NCI-H1048 (cell line): Measurements from ENCODE around the gene ZMIZ1.

Source experiments
- DNase-seq: peaks from one replicate; lab custom pipeline; 2025; lab: John Stamatoyannopoulos, UW

Gene ZMIZ1

GRCh38 chr10:79050896-79051555 lies 17.7 kb upstream of the ZMIZ1 start:
- DNase-seq, result no peak

GRCh38 chr10:79051766-79052165 lies 17.0 kb upstream of the ZMIZ1 start:
- DNase-seq, result no peak

DNA sequence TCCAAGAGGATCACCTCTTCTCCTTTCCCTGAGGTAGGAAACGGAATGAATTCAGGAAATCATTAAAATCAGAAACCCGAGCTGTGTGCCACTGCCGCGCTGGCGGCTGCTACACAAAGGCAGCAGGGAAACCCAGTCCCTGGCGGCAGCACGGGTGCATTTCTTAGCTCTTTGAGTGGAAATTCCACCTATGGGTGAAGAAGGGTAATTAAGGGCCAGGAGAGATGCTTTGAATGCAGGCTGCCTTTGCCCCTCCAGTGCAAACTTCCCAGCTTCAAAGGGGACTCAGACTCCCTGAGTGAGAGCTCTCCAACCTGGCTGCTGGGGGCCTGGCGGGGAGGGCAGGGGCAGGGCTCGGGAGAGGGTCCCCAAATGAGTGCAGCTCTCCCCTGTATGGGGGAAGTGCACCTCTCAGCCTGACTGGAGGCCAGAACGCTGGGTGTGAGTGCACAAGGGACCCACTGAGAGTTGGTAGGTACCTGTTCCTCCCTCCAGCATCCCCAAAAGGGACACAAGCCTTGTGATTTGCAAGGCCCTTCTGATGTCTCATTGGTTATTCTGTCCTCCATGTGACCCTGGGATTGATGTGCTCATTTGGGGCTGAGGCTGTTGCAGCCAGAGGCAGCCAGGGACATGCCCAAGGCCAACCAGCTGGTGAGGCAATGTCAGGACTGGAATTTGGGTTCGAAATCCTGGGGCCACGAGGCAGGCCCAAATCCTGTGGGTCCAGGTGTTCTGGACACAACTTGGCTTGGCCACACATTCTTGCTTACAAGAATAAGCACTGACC lies 16.3 kb upstream of the ZMIZ1 start:
- no peak for DNase-seq

DNA sequence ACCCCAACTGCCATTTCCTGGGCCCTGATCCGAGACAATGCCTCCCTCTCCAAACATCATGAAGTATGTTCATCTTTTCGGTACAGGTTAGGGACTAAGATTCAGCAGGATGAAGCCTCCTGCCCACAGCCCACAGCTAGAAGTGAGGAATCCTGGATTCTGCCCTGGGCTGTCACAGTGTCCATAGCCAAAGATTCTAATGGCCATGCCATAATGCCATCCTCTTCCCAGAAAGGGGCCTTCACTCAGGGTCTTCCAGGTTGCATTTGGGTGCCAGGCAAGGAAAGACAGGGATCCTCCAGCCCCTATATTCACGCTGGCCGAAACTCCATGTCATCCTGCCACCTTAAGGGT lies 15.7 kb upstream of the ZMIZ1 start:
- DNase-seq, result no peak

GRCh38 chr10:79053481-79054202 lies 15.1 kb upstream of the ZMIZ1 start:
- no peak for DNase-seq

GRCh38 chr10:79054203-79055099 lies 14.3 kb upstream of the ZMIZ1 start:
- no peak for DNase-seq

DNA sequence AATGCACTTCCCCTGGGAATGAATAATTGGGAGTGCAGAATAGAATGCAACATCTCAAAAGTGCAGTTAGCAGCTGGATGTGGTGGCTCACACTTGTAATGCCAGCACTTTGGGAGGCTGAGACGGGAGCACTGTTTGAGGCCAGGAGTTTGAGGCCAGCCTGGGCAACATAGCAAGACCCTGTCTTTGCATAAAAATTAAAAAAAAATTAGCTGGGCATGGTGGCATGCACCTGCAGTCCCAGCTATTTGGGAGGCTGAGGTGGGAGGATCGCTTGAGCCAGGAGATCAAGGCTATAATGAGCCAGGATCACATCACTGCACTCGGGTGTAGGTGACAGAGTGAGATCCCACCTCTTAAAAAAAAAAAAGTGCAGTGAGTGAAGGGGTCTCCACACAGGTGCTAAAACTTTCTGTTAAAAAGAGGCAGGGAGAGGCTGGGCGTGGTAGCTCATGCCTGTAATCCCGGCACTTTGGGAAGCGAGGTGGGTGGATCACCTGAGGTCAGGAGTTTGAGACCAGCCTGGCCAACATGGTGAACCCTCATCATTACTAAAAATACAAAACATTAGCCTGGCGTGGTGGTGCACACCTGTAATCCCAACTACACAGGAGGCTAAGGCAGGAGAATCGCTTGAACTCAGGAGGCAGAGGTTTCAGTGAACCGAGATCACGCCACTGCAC lies 13.5 kb upstream of the ZMIZ1 start:
- no peak for DNase-seq

DNA sequence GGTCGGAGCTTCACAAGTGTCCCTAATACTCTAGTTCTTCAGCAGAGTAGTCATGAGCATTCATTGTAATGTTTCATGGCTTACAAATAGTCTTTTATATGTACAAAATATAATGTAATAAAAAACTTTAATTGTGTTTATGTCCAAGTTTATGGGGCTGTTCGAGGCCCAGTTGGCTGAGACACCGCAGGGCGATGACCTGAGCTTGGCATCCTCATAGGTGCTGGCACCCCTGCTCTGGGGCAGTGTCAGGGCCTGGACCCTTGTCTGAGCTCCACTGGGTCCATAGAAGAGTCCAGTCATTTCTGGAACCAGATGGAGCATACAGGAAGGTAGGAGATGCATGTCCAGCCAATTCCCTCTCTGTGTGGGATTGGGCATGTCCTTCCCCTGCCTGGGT lies 12.9 kb upstream of the ZMIZ1 start:
- DNase-seq, result no peak

DNA sequence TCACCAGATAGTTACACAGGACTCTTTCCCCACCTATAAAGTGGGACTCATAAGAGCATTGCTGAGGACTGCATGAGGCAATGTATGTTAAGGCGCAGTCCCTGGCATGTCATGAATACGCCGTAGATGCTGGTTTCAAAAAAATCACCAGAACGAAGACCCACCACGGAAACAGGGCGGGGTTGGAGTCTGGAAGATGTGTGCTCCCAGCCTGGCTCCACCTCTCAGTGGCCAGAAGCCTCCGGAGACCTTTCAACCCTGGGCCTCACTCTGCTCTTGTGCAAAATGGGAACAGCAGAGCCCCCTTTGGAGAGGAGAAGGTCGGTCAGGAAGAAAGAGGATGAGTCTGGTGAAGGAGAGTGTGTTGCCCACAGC lies 12.4 kb upstream of the ZMIZ1 start:
- DNase-seq, result no peak

- no peak for DNase-seq
These were observed 11.9 kb upstream of the ZMIZ1 start for GRCh38 chr10:79056736-79057391.

DNA sequence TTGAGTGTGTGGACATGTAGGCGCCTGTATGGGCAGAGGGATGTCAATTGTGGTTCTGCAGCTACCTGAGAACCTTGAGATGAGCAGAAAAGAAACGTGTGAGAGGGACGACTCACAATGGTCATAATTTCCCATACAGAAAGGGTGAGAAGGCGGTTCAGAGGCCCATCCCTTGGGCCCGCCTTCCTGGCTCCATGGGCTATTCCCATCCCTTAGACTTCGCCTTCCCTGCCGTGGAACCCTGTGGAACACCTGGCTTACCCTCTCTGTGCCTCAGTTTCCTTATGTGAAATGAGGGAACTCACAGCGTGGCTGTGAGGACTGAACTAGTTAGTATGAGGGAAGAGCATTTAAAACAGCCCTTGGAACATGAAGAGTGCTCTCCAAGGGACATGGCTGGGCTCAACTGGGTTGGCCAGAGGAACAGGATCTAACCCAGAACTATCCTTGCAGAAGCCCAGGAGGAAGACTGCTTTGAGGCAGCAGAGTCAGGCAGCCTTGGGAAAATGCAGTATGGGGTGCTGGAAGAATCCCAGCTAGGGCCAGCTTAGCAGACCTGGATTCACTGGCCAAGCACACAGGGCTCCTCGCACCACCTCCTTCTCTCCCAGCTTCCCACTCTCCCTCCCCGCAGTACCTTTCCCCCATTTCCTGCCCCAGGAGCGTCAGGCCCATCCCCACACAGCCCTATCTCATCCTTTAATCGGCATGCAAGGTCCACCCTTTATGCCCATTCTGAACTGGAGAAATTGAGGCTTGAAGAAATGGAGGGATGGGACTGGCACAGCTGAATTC lies 11.1 kb upstream of the ZMIZ1 start:
- DNase-seq, result no peak

- DNase-seq, result no peak
These were observed 9.6 kb upstream of the ZMIZ1 start for GRCh38 chr10:79058899-79059841.

- no peak for DNase-seq
These were observed 8.8 kb upstream of the ZMIZ1 start for GRCh38 chr10:79059859-79060379.

DNA sequence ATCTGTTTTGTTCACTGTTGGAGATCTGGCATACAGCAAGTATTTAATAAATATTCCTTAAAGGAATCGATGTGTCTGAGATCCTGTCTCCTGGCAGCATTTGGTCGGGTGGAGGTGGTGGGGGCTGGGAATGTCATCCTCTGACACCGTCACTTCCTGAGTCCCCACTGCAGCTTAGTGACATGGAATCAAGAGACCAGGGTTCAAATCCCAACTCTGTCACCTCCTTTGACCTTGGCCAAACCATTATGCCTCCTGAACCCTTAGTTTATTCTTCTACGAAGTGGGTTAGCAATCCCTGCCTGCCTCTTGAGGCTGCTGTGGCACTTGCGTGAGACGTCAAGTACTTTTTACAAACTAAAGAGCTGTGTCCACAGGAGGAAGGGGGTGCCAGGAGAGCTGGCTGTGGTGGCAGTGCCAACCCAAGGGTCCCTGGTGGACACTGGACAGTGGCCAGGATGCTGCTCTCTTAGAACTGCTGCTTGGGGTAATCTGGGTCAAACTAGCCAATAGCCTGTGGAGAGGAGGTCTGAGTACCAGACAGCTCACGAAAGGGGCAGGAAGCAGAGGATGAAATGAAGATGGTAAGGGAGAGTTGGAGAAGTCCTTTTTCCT lies 8.0 kb upstream of the ZMIZ1 start:
- DNase-seq, result no peak

DNA sequence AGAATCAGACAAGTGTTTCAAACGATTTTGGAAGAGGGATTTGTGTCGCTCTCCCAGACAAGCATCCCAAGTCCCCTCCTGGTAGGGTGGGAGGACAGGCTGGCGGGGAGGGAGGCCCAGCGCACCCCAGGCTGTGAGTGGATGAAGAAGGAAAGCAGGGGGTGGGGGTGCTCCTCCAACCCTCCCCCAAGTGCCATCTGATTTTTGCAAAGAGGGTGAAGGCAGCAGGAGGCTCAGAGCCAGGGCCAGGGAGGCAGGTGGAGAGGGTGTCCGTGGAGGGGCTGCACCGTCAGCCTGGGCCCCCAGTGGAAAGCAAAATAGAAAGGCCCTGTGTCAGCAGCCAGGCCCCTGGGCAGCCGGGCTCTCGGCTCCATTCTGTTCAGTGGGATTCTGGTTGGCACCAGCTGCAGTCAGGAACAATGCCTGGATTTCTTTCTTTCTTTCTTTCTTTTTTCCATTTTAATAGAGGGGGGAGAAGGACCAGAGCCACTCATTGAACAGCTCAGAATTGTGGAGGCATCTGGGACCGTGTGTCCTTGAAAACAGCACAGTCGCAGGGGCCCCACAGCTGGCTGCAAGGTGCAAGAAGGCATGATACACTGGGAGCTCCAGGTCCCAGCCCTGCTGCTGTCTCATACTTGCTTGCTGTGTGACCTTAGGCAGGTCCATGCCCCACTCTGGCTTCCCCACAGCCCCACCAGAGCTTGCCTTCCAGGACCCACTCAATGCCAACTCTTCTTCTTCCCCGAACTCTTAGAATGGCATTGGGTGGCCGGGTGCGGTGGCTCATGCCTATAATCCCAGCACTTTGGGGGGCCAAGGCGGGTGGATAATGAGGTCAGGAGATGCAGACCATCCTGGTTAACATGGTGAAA lies 7.1 kb upstream of the ZMIZ1 start:
- DNase-seq, result no peak

GRCh38 chr10:79063071-79063491 lies 5.7 kb upstream of the ZMIZ1 start:
- DNase-seq, result no peak
